GM21381 (cell line): Measurements from ENCODE around the gene GCH1.
"Not testable (repeated sequence)": the region's sequence is repeated elsewhere in the genome, so short reads cannot be mapped to it uniquely, and the experiment has no call there.

Source experiments
- ATAC-seq: cut with Tn5 transposase; IDR thresholded peaks from one replicate; pipeline ENCODE4 v1.9.1; 2021; ENCODE audit warnings: mild to moderate bottlenecking, moderate library complexity; ENCODE audit not compliant: unreplicated experiment

Gene GCH1

GRCh38 chr14:54870154-54871090 lies 32.2 kb downstream of the GCH1 start:
- not testable (repeated sequence) for ATAC-seq

GRCh38 chr14:54867011-54867410 lies 35.6 kb downstream of the GCH1 start:
- no peak for ATAC-seq

GRCh38 chr14:54866588-54866987 lies 36.0 kb downstream of the GCH1 start:
- no peak for ATAC-seq

- no peak for ATAC-seq
Measured at GRCh38 chr14:54864526-54864925, 38.1 kb downstream of the GCH1 start.

- peak; percentile 78 for ATAC-seq
Measured at GRCh38 chr14:54857830-54858269, 44.8 kb downstream of the GCH1 start.

- no peak for ATAC-seq
Measured at GRCh38 chr14:54856152-54856551, 46.5 kb downstream of the GCH1 start.

GRCh38 chr14:54854181-54854580 lies 48.4 kb downstream of the GCH1 start:
- ATAC-seq, result no peak

- no peak for ATAC-seq
Measured at GRCh38 chr14:54853339-54853738, 49.3 kb downstream of the GCH1 start.

GRCh38 chr14:54852215-54852614 lies 50.4 kb downstream of the GCH1 start:
- no peak for ATAC-seq

- ATAC-seq, result no peak
Measured at GRCh38 chr14:54848910-54849309, 53.7 kb downstream of the GCH1 start.

GRCh38 chr14:54845641-54846040 lies 57.0 kb downstream of the GCH1 start:
- no peak for ATAC-seq

GRCh38 chr14:54844479-54844878 lies 58.1 kb downstream of the GCH1 start:
- no peak for ATAC-seq

GRCh38 chr14:54840798-54841197 lies 61.8 kb downstream of the GCH1 start:
- no peak for ATAC-seq

GRCh38 chr14:54840336-54840735 lies 62.3 kb downstream of the GCH1 start:
- no peak for ATAC-seq

- ATAC-seq, result no peak
Measured at GRCh38 chr14:54839701-54840119, 62.9 kb downstream of the GCH1 start.

- ATAC-seq, result no peak
Measured at GRCh38 chr14:54838931-54839512, 63.6 kb downstream of the GCH1 start.

GRCh38 chr14:54837508-54838149 lies 65.0 kb downstream of the GCH1 start:
- ATAC-seq, result no peak

GRCh38 chr14:54836231-54836630 lies 66.4 kb downstream of the GCH1 start:
- ATAC-seq, result no peak

- ATAC-seq, result no peak
Measured at GRCh38 chr14:54834727-54835126, 67.9 kb downstream of the GCH1 start.

GRCh38 chr14:54834081-54834480 lies 68.5 kb downstream of the GCH1 start:
- ATAC-seq, result no peak

- no peak for ATAC-seq
Measured at GRCh38 chr14:54830650-54831049, 72.0 kb downstream of the GCH1 start.
